HG03342 (cell line): Measurements from ENCODE around the gene ITPRID1.

Experiments
- ATAC-seq: cut with Tn5 transposase; IDR thresholded peaks from one replicate; pipeline ENCODE4 v1.9.1; 2021; ENCODE audit warnings: mild to moderate bottlenecking, moderate library complexity; ENCODE audit not compliant: unreplicated experiment

Gene ITPRID1

GRCh38 chr7:31692871-31693270 is 179.0 kb downstream of the ITPRID1 start:
- no peak for ATAC-seq

GRCh38 chr7:31695859-31696614 is 182.1 kb downstream of the ITPRID1 start:
- ATAC-seq = peak; percentile 57

GRCh38 chr7:31699050-31699449 is 185.2 kb downstream of the ITPRID1 start:
- ATAC-seq = no peak

GRCh38 chr7:31702354-31702753 is 188.5 kb downstream of the ITPRID1 start:
- ATAC-seq = peak; percentile 46

- no peak for ATAC-seq
These were observed 191.5 kb downstream of the ITPRID1 start for GRCh38 chr7:31705377-31705776.

- peak; percentile 40 for ATAC-seq
These were observed 193.2 kb downstream of the ITPRID1 start for GRCh38 chr7:31707089-31707488.
